GM21529 (cell line): ENCODE results near the gene RIMS3.

Experiments
- ATAC-seq: cut with Tn5 transposase; IDR thresholded peaks from one replicate; pipeline ENCODE4 v1.9.1; 2021; ENCODE audit not compliant: unreplicated experiment

RIMS3 gene

GRCh38 chr1:40653851-40654537 lies 11.5 kb downstream of the RIMS3 start:
- no peak for ATAC-seq

DNA sequence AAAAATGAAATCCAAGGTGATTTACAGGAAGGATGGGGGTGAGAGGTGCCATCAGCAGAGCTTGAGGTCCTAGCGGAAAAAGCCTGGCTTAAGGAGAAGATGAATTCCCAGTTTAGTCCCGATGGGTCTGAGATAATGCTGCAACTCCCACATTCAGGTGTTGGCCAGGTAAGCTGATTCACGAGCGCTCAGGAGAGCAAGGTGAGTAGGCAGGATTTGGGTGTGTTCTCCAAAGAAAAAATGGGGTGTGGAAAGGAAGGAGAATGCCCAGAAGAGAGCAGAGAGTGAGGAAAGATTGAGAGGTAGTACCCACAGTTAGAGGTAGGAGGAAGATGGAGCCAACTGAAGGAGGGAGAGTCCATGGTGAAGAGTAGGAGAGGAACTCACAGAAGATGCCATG lies 12.5 kb downstream of the RIMS3 start:
- no peak for ATAC-seq

DNA sequence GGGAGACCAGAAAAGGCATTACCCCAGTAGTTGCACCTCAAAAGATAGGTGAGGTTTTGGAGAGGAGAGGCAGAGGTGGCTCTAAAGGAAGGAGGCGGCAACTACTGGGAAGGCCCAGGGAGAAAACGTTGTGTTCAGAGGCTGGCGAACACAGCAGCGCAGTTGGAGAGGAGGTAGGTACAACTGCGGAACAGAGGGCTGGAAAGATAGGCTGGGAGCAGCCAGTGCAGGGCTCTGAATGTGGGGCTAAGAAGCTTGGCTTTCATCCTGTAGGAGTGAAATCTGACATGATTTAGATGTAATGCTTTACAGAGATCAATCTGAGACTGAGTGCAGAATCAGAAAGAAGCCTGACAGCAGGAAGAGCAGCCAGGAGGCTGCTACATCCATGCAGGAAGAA lies 13.0 kb downstream of the RIMS3 start:
- ATAC-seq: no peak

DNA sequence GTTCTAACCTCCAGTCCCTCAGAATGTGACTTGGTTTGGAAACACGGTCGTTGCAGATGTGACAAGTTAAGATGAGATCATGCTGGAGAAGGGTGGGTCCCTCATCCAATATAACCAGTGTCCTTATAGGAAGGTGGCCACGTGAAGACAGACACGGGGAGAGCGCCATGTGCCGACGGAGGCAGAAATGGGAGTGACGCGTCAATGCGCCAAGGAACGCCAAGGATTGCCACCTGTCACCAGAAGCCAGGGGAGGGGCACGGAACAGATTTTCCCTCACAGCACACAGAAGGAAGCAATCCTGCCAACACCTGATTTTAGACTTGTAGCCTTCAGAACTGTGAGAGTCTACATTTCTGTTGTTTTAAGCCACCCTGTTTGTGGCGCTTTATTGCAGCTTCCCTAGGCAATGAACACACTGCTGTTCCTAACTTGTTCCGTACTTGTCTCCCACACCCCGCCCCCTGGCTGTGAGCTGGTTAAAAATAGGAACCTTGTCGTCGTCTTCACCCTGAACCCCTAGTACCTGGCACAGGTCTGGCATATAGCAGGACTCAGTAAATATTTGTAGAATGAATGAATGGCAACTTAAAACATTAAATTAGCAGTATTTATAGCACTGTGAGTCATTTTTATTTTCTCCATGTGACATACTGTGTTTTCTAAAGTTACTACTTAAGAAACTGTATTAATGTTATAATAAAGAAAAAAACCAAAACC lies 14.2 kb downstream of the RIMS3 start:
- ATAC-seq: no peak

DNA sequence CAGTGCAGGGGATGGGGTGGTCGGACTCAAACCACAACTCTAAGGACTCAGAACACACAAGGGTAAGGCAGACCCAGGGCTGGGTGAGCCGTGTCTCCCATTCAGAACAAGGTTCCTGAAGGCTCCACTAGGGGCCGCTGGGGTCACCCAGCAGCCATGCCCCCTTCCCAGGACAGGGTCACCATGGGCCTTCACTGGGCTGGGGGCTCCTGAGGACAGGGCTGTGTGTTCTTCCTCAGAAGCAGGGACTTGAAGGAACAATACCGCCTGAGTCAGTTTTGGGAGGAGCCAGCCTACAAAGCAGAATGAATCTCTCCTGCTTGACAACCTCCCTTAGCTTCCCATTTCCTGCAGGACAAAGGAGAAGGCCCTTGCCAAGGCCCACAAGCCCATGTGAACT lies 15.4 kb downstream of the RIMS3 start:
- no peak for ATAC-seq

DNA sequence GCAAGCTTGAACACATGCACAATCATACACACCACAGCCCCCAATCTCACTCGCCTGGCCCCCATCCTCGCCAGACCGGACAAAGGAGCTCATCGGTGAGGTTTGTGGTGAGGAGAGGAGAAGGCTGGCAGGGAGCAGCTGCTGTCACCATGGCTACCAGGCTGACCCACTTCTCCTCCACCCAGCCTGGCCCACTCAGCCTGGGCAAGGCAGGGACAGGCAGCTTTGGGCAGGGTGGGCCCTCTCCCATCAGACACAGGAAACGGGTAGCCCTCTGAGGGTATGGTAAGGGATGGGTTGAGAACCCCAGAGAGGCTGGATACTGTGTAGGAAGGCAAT lies 15.9 kb downstream of the RIMS3 start:
- no peak for ATAC-seq

DNA sequence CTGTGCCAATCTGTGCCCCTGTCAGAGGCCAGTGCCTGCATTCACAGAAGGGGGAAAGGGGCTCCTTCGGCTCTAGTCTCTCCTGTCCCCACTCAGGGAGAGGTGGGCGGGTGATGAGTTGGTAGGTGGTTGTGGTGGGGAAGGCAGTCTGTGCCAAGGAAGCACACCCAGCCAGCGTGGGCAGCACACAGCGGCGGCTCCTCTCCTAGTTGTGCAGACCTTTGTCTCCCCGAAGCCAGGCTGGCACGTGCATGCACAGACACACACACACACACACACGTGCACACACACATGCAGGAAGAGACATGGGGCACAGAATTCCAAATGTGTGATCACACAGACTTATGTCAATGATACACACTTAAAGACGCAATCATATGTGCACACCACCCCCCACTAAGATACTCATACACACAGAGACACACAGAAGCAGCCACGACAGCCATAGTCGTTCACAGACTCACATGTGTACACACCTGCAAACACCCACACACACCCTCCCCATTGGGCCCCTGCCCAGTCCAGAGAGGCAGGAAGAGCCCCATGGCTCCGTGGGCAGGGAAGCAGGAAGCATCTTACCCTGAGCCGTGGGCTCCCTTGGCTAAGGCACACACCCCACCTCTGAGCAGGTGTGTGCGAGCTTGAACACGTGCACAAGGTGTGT lies 16.4 kb downstream of the RIMS3 start:
- no peak for ATAC-seq

- no peak for ATAC-seq
These were observed 17.3 kb downstream of the RIMS3 start for GRCh38 chr1:40648200-40648599.

DNA sequence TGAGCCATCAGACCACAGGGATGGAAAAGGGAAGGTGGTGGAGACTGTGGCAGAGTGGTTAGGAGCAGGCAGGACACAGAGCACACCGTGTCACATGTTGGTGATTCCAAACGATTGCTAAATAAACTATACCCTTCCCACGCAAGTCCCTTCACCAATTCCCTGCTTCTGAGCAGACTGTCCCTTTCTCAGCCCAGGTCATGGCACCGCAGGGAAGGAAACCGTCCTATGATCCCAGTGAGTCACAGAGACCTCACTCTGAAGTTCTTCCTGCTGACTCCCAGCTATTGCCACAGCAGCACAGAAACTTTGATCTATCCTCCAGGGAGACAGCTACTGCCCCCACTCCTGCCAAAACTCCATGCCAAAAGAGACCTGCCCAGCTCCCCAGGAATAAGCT lies 19.2 kb downstream of the RIMS3 start:
- ATAC-seq: no peak

DNA sequence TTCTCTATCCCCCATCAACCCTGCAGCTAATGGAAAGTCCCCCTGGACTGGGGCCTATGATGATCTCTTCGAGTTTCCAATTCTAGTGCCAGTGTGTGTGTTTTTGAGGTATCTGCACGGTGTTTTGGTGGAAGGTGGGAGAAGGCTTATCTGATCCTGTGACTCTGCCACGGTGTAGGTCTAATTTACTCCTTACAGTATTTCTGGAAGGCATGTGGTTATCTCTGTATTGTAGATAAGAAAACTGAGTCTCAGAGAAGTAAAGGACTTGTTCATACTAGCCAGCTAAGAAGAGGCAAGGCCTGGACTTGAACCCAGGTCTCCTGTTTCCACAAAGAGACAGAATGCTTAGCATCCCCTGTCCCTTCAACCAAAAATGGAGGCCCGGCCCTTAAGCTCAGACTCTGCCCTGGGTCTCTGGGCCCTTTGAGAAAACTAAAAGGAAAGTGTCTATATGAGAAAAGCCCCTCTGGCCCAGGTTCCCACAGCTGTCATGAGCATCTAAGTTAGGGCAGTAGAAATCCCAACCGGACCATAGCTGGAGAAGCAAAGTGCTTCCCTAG lies 20.3 kb downstream of the RIMS3 start:
- no peak for ATAC-seq

- ATAC-seq: no peak
These were observed 23.8 kb downstream of the RIMS3 start for GRCh38 chr1:40641601-40642242.

DNA sequence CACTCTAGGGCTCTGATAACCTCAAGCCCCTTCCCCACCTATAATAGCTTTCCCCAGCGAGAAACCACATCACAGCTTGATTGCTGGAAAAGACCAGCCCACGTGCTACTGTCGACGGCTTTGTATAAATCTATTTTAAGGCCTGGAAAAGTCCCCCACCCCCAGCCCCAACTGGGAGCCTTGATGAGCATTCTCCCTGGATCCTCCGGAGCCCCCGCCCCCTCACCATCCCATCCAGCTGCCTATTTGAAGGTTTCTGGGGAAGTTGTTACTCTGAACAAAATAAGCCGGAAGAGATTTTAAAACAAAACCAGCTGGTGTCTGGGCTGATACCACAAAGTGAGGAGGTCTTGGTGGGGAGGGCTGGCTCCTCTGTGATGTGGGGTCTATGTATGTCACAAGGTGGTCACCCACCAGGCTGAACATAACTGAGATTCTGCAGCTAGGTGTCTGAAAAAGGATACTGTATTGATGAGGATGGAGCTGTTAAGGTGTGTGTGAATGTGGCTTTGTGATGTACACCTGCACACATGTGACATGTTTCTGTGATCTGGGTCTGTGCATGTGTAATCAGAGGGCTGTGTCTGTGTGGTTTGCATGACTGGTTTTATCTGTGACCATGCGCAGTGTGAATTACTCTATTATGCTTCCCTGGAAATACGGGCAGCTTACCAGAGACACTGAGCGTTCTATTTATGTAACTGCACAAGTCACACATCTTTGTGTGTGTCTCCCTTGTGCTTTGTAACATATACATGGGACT lies 25.0 kb downstream of the RIMS3 start:
- ATAC-seq: no peak

- no peak for ATAC-seq
These were observed 27.1 kb downstream of the RIMS3 start for GRCh38 chr1:40638097-40639036.

DNA sequence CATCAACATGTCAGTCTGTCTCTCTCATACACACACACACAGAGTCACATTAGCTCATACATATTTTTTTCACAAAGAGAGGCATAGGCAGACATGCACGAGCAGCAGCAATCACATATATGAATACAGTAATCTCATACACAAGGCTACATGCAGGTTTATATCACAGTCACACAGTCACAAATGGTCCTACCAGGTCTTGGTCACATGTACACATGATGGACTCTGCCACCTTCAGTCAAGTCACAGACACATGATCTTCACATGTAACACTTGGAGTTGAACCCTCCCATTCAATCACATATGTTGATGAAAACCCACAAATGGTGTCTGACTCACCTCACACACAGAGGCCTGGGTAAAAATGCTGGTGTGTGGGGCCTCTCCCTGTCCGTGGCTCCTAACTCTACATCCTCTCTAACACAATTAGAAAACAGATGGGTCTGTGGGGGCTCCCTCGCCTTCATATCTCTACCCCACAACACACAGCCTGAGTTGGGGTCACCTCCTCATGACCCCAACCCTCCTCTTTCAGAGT lies 27.9 kb downstream of the RIMS3 start:
- ATAC-seq: no peak

DNA sequence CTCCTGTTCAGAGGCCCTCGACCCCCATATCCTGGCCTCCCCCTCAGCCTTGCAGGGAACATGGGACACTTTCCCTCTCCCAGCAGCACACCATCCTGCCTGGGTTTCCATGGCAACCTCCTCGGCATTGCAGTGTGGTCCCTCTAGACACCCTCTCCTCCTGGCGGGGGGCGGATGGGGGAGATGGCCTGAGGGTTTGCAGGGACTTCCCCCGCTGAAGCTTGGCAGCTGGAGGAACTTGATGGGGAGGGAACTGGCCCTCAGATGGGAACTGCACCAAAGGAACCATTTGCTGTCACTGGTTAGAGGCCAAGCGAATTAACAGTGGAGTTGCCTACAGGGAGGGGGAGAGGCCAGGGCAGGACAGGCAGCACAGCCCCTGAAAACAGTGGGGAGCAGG lies 28.7 kb downstream of the RIMS3 start:
- no peak for ATAC-seq

DNA sequence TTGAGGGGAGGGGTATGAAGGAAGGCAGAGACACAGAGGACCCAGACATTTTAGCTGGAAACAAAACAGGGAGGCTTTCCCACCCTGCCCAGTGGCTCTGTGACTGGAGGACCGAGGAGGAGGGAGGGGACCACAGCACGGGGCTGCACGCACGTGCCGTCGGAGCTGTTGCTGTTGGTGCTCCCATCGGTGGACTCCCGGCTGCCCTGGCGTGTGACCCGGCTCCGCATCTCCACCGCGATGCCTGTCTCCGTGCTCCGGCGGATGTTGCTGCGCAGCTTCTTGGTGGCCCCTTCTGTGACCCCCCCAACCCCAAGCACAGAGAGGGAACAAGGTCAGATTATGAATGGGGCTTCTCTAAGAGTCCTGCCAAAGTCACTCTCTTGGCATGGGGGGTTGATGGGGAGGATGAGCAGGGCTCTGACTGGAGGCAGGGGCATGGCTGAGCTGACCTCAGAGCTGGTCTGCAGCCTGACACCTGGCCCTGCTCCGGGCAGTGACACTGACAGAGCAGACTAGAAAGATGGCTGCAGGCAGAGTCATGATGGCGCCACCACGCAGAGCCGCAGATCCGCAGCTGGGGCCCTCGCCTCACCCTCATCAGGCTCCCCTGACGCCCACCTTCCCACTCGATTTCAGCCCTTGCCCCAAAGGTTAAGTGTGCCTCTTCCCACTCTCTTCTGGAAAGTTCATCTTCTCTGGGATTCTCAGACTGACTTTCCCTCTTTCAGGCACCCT lies 29.6 kb downstream of the RIMS3 start:
- no peak for ATAC-seq

- no peak for ATAC-seq
These were observed 30.4 kb downstream of the RIMS3 start for GRCh38 chr1:40634901-40635655.

DNA sequence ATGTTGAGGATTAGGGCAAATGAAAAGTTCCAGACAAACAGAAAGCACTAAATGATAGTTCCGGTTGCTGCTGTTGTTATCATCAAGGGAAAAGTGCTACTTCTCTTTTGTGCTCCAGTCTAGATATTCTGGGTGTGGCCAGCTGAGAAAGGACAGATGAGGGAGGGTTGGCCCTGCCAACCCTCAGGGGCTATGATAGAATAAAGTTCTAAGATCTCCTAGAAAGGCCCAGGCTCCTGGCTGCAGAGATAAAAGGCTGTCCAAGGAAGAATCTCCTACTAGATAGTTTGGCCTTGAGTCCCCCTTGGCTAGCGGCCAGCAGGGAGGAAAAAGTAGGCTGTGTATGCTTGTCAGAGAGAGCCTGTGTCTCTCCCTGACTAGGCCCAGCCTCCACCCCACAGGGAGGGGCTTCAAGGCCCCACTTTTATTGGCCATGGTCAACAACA lies 31.5 kb downstream of the RIMS3 start:
- no peak for ATAC-seq
